Panc1 (cell line): ENCODE results near the gene BRINP2.

ENCODE experiments used
- POLR2AphosphoS5 ChIP-seq: IDR thresholded peaks from 2 replicates; pipeline ENCODE4 v1.6.1; 2012; ENCODE audit warnings: mild to moderate bottlenecking, low read depth, low read length, moderate library complexity
- SIN3A ChIP-seq: IDR thresholded peaks from 2 replicates; pipeline ENCODE4 v1.6.1; 2012; ENCODE audit warnings: low read depth, mild to moderate bottlenecking, low read length, moderate library complexity, borderline replicate concordance; ENCODE audit not compliant: insufficient read depth
- TCF7L2 ChIP-seq: IDR thresholded peaks from 2 replicates; pipeline ENCODE4 v1.6.1; 2011; ENCODE audit warnings: mild to moderate bottlenecking, low read depth, low read length, inconsistent platforms
- TF ChIP-seq, protein P1 (sequence below): fragments of 450-650 bp; IDR thresholded peaks from 2 replicates; pipeline ENCODE4 v1.5.1; 2017; ENCODE audit warnings: mild to moderate bottlenecking
- TF ChIP-seq, protein P2 (sequence below), 2 experiments: IDR thresholded peaks; 2 replicates each; pipeline ENCODE4 v1.6.1; 2011 to 2012; ENCODE audit warnings: low read depth in 2 of 2, control low read depth in 1 of 2, low read length in 1 of 2, mild to moderate bottlenecking in 1 of 2, moderate library complexity in 1 of 2; ENCODE audit not compliant: insufficient read depth in 1 of 2

GRCh38 chr1:177305040-177306018 lies 134.6 kb downstream of the BRINP2 start:
- TF ChIP-seq, protein P1, sequence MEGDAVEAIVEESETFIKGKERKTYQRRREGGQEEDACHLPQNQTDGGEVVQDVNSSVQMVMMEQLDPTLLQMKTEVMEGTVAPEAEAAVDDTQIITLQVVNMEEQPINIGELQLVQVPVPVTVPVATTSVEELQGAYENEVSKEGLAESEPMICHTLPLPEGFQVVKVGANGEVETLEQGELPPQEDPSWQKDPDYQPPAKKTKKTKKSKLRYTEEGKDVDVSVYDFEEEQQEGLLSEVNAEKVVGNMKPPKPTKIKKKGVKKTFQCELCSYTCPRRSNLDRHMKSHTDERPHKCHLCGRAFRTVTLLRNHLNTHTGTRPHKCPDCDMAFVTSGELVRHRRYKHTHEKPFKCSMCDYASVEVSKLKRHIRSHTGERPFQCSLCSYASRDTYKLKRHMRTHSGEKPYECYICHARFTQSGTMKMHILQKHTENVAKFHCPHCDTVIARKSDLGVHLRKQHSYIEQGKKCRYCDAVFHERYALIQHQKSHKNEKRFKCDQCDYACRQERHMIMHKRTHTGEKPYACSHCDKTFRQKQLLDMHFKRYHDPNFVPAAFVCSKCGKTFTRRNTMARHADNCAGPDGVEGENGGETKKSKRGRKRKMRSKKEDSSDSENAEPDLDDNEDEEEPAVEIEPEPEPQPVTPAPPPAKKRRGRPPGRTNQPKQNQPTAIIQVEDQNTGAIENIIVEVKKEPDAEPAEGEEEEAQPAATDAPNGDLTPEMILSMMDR = no peak
- TF ChIP-seq POLR2AphosphoS5 (no peak), SIN3A (no peak), TCF7L2 (no peak)
- TF ChIP-seq, protein P2, sequence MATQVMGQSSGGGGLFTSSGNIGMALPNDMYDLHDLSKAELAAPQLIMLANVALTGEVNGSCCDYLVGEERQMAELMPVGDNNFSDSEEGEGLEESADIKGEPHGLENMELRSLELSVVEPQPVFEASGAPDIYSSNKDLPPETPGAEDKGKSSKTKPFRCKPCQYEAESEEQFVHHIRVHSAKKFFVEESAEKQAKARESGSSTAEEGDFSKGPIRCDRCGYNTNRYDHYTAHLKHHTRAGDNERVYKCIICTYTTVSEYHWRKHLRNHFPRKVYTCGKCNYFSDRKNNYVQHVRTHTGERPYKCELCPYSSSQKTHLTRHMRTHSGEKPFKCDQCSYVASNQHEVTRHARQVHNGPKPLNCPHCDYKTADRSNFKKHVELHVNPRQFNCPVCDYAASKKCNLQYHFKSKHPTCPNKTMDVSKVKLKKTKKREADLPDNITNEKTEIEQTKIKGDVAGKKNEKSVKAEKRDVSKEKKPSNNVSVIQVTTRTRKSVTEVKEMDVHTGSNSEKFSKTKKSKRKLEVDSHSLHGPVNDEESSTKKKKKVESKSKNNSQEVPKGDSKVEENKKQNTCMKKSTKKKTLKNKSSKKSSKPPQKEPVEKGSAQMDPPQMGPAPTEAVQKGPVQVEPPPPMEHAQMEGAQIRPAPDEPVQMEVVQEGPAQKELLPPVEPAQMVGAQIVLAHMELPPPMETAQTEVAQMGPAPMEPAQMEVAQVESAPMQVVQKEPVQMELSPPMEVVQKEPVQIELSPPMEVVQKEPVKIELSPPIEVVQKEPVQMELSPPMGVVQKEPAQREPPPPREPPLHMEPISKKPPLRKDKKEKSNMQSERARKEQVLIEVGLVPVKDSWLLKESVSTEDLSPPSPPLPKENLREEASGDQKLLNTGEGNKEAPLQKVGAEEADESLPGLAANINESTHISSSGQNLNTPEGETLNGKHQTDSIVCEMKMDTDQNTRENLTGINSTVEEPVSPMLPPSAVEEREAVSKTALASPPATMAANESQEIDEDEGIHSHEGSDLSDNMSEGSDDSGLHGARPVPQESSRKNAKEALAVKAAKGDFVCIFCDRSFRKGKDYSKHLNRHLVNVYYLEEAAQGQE (IDR thresholded peaks at IDR 0.05; ENCODE audit: insufficient read depth in 1 of 2, low read depth in 2 of 2, low read length in 1 of 2) = no peak
